ENCODE data around the gene SYPL1.

Gene SYPL1

GRCh38 chr7:106082087-106082854 lies 29.8 kb downstream of the SYPL1 start:
- TF ChIP-seq POLR2AphosphoS5 (IDR thresholded peaks at IDR 0.05; ENCODE audit: low read depth, low read length) = no peak
- TF ChIP-seq REST (IDR thresholded peaks at IDR 0.05; ENCODE audit: insufficient read depth in 1 of 2, low read depth in 2 of 2, low read length in 2 of 2) = no peak
- TF ChIP-seq FOXP2 (optimal IDR thresholded peaks at IDR 0.05; ENCODE audit: borderline replicate concordance, extremely low read depth, extremely low read length, insufficient read depth) = no peak
- TF ChIP-seq SIN3A (IDR thresholded peaks at IDR 0.05; ENCODE audit: borderline replicate concordance, insufficient read depth, low read length) = no peak
- TF ChIP-seq TAF1 (IDR thresholded peaks at IDR 0.05; ENCODE audit: borderline replicate concordance, insufficient read depth, low read length) = no peak

GRCh38 chr7:106080300-106080987 lies 31.7 kb downstream of the SYPL1 start:
- TF ChIP-seq POLR2AphosphoS5 (IDR thresholded peaks at IDR 0.05; ENCODE audit: low read depth, low read length) = no peak
- TF ChIP-seq TAF1 (IDR thresholded peaks at IDR 0.05; ENCODE audit: borderline replicate concordance, insufficient read depth, low read length) = no peak
- no peak for TF ChIP-seq SIN3A (IDR thresholded peaks at IDR 0.05; ENCODE audit: borderline replicate concordance, insufficient read depth, low read length)
- TF ChIP-seq FOXP2 (optimal IDR thresholded peaks at IDR 0.05; ENCODE audit: borderline replicate concordance, extremely low read depth, extremely low read length, insufficient read depth) = no peak
- no peak for TF ChIP-seq REST (IDR thresholded peaks at IDR 0.05; ENCODE audit: insufficient read depth in 1 of 2, low read depth in 2 of 2, low read length in 2 of 2)

GRCh38 chr7:106076537-106076936 lies 35.6 kb downstream of the SYPL1 start:
- no peak for TF ChIP-seq POLR2AphosphoS5 (IDR thresholded peaks at IDR 0.05; ENCODE audit: low read depth, low read length)
- no peak for TF ChIP-seq TAF1 (IDR thresholded peaks at IDR 0.05; ENCODE audit: borderline replicate concordance, insufficient read depth, low read length)
- TF ChIP-seq REST (IDR thresholded peaks at IDR 0.05; ENCODE audit: insufficient read depth in 1 of 2, low read depth in 2 of 2, low read length in 2 of 2) = no peak
- no peak for TF ChIP-seq FOXP2 (optimal IDR thresholded peaks at IDR 0.05; ENCODE audit: borderline replicate concordance, extremely low read depth, extremely low read length, insufficient read depth)
- TF ChIP-seq SIN3A (IDR thresholded peaks at IDR 0.05; ENCODE audit: borderline replicate concordance, insufficient read depth, low read length) = no peak

- TF ChIP-seq REST (IDR thresholded peaks at IDR 0.05; ENCODE audit: insufficient read depth in 1 of 2, low read depth in 2 of 2, low read length in 2 of 2) (no peak), TAF1 (IDR thresholded peaks at IDR 0.05; ENCODE audit: borderline replicate concordance, insufficient read depth, low read length) (no peak), SIN3A (IDR thresholded peaks at IDR 0.05; ENCODE audit: borderline replicate concordance, insufficient read depth, low read length) (no peak), FOXP2 (optimal IDR thresholded peaks at IDR 0.05; ENCODE audit: borderline replicate concordance, extremely low read depth, extremely low read length, insufficient read depth) (no peak), POLR2AphosphoS5 (IDR thresholded peaks at IDR 0.05; ENCODE audit: low read depth, low read length) (no peak)
Observed at GRCh38 chr7:106075937-106076336, 36.2 kb downstream of the SYPL1 start.

All from PFSK-1 (cell line).